HG03520 (cell line): ENCODE measurements around the gene SMAD5.

Experiments
- ATAC-seq: cut with Tn5 transposase; IDR thresholded peaks from one replicate; pipeline ENCODE4 v1.9.1; 2021; ENCODE audit warnings: mild to moderate bottlenecking, moderate library complexity; ENCODE audit not compliant: unreplicated experiment

Gene SMAD5

GRCh38 chr5:136114414-136115125, 18.1 kb upstream of the SMAD5 start:
- no peak for ATAC-seq

- no peak for ATAC-seq
Measured at GRCh38 chr5:136115183-136115865, 17.3 kb upstream of the SMAD5 start.

GRCh38 chr5:136120529-136120928, 12.1 kb upstream of the SMAD5 start:
- ATAC-seq, result no peak

- ATAC-seq, result no peak
Measured at GRCh38 chr5:136123236-136123768, 9.3 kb upstream of the SMAD5 start.

- no peak for ATAC-seq
Measured at GRCh38 chr5:136127560-136127959, 5.1 kb upstream of the SMAD5 start.

DNA sequence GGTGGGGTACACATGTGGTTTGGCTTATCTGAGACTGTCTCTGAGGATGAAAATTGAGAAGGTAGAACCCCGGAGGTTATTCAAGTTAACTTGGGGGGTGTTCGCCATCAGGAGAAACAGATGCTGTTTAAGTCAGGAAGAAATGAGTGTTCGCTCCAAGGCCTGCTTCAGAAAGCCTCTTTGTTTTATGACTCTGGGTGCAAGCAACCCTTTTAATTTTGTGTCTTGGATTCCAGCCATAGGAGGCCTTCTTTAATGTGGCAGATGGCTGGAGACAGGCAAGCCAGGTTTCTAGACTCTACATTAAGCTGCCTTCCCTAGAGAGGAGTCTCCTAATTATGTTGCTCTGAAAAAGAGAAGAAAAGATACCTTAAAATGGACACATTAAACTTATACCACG, 4.2 kb upstream of the SMAD5 start:
- no peak for ATAC-seq

DNA sequence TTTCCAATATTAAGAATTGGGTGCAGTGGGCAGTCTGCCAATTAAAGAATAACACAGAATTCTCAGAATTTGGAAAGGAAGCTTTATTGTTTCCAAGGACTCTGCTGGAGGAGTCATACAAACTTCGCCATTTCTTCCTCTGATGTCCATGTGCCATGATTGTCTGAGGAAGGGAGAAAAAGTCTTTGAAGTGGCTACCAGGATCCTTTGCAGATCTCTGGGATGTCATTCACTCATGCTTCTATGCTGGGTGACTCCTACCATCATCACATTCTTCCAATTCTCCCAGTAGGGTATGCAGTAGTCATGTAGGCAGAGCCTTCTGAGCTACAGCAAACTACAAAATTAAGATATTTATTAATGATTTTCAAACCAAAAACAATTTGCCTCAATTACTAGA, 3.2 kb upstream of the SMAD5 start:
- no peak for ATAC-seq

DNA sequence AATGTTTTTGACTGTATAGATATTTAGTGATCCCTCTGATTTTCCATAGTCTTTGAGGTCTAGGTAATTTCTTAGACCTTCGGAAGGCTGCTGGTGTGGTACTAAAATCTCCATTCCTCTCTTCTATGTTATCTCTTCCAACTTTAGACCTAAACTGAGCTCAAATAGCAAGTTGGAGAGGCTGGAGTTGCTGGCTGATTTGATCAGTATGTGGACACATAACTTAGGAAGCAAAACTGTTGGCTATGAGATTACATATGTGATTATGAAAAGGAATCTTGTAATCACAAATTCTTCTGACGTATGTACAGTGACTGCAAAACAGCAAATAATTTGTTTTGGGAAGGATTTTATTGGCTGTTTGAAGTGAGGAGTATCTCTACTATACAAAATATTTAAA, 2.1 kb upstream of the SMAD5 start:
- no peak for ATAC-seq

GRCh38 chr5:136132087-136132486, 558 bp upstream of the SMAD5 start:
- no peak for ATAC-seq

GRCh38 chr5:136133222-136133921, 727 bp downstream of the SMAD5 start:
- ATAC-seq, result no peak

- ATAC-seq, result no peak
Measured at GRCh38 chr5:136133922-136134379, 1.3 kb downstream of the SMAD5 start.

DNA sequence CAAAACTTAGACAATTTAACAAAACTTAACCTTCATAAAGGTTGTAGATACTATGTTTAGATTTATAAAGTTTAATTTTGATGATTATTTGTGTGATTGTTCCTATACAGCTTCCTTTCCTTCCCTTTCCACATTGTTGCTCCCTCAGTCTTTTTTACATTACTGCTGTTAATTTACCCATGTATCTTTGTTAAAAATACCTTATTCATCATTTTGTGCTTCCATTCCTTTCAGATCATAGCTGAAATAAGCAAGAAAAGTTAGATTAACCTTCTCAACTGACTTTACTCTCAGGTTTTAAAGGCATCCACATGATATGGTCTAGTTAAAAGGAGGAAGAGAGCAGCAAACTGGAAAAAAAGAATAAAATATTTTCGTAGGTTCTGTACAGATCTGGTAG, 2.0 kb downstream of the SMAD5 start:
- ATAC-seq, result no peak

- no peak for ATAC-seq
Measured at GRCh38 chr5:136135536-136135935, 2.9 kb downstream of the SMAD5 start.

DNA sequence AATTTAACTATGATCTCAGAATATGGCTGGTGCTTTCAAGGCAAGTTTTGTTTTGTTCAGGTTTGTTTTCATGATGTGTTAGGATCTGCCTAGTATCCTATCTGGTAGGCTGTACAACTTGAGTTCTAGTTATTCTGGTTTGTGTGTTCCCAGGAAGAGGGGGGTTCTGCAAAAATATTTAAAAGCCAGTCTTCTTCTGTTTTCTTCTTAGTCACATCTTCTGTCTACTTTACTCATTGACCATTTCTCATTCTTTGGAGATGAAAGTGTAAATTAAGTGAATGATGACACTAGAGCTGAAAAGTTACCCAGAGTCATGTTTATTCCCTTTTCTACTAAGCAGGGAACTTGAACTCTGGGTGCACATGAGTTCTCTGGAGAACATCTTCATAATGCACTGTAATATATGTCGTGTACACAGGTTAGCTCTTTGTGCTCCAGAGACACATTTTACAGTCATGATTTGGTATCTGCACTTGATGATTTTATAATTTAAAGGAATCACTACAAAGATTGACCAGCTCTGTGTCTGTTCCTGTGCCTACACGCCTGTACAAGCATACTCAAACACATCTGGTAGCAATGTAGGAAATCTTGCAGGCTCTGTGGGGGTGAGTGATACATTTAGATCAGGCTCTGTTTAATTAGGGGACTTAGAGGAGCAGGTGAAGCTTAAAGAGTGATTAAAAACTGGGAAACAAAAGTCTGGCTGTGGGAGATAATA, 5.0 kb downstream of the SMAD5 start:
- ATAC-seq, result no peak

- ATAC-seq, result peak; percentile 80
Measured at GRCh38 chr5:136141561-136141960, 8.9 kb downstream of the SMAD5 start.

DNA sequence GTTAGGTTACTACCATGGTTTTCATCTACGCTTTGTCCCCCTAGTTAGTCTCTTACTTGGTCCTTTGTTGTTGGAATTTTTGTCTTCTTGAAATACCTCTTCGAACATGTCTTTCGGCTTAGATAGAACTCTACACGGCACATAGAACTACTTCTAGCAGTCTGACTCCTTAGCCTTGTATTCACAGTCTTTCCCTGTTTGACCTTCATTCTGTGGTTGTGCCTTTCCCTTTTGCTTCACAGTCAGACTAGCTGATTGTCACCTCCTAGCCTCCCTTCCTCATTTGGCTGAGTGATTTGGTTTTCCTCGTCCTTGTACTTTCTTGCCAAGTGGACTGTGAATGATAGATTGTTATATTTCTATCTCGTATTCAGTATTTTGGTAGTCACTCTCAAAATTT, 10.7 kb downstream of the SMAD5 start:
- no peak for ATAC-seq

DNA sequence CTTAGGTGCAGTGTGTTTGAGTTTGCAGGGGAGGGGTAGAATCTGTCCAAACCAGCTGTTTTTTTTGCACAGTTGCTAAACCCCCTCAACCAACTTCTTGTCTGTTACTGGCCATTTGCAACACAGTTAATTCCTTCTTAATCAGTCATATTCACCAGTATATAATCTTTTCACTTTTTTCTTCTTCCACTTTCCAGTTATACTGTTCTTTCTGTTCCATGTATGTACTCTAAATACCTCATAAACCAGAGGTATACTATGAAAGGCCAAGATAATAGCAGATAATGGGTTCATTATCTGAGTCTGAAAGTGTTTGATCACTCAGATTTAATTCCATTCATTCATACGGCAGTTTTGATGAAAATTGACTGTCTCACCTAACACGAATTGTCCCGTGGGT, 11.1 kb downstream of the SMAD5 start:
- ATAC-seq, result no peak

- ATAC-seq, result peak; percentile 49
Measured at GRCh38 chr5:136145030-136145429, 12.4 kb downstream of the SMAD5 start.

GRCh38 chr5:136146201-136146600, 13.6 kb downstream of the SMAD5 start:
- no peak for ATAC-seq

DNA sequence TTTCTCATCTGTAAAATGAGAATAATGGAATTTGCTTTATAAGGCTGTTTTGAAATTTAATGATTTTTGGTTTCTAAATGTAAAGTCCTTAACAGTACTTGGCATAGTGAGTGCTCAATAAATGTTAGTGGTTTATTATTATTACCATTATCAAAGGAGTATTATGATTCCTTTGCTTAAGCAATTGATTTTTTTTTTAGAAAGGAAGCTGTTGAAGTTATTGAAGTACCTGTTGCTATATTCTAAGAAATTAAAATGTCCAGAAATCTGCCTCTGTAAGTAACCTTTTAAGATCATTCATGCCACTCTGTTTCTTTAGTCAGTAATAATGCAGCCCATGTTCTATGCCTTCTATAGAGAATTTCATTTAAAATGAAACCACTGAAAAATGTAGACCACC, 15.0 kb downstream of the SMAD5 start:
- no peak for ATAC-seq

DNA sequence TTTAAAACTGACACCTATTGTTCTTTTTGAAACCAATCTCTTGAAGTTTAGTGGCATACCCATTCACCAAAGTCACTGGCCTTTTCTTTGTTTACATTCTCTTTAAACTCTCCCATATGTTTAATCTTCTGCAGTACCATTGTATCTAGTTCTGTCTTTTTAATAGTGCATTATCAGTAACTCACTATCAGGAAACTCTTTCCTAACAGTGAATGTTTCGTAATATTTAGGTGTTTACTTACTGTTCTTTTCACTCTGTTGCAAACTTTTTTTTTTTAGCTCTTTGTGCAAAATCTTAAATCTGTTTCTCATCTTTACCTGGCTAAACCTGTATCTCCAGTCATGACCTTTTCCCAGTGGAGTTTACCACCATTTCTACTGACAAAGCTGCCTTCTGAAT, 17.2 kb downstream of the SMAD5 start:
- no peak for ATAC-seq
